ENCODE data around the gene HOXC13.

The HOXC13 gene

DNA sequence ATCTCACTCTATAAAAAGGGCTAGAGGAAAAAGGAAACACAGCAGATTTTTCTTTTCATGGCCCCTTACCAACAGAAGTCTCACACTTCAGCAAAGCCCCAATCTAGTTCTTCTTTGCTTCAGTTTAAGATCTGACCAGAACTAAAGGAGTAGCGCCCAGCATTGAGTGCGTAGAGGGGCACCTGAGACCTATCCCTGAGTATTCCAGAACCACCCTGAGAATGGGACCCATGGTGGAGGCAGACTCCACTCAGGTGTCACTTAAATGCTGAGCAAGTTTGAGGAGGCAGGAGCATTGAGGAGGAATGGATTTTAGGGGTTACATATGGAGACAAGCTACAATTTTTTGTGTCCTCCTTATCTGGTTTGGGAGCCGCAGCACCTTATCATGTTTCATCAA, 32.5 kb downstream of the HOXC13 start:
- no peak for FAIRE-seq

DNA sequence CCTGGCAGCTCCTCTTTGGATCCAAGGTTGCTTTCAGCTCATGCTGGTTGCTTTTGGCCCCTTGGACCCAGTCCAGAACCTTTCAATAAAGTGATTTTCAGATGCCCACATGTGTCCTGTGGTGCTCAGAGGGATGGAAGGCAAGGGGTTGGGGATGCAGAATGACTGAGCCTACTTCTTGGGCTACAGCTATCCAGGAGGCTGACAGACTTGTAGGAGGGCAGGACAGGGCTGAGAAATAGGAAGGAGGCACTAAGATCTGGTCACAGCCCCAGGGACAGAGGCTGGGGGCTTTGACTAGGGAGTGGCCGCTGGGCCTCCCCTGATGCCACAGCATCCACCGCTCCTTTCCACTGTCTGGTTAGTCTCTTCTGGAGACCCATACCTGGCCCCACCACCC, 33.1 kb downstream of the HOXC13 start:
- no peak for FAIRE-seq

DNA sequence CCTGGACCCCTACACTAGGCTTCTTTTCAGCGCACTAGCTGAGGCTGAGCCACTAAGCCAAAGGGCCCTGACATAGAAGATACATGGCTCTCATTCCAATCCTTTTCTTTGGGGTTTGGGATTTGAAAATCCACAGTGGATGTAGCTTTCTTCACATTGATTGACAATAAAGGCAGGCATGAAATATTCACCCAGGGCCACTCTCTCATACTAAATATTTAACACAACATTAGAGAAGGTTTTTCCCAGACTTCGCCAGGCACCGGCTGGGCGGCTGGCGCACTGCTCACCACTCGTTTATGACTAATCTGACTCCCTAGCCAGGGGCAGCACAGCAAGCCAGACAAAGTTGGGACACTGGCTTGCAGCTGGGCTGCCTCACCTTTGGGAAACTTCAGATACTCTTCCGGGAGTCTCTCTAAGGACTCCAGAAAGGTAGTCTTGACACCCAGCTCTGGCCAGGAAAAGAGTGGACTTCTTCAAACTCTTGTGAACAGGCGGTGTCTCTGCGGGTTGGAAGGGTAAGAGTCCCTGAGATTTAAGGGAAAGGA, 33.6 kb downstream of the HOXC13 start:
- FAIRE-seq, result no peak

DNA sequence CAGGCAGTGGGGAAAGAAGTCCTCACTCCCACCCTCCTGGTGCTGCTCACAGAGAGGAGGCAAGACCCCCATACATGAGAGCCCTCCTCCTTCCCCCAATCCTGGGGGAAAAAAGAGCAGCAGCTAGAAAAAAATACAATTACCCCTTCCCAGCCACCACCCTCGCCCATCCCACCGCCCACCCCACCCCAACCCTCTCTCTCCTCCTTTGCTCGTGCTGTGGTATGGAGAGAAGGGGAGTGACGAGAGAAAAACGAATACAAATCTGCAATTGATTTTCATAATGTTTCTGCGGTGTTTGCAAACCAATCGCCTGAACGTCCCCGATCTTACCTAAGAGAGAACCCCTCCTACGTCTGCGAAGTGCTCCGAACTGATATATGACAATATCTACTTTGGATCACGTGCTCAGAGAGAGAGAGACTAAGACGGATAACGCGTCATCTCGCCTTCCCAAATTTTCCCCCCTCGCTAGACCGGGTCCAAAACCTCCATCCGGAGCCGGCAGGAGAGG, 34.1 kb downstream of the HOXC13 start, which contains the start of gene HOXC11:
Gene HOXC11 (plus strand): TSS at position 405 of the 514 bp plus-strand sequence. CDS start 116 bp downstream, outside the sequence.
- FAIRE-seq, result no peak

DNA sequence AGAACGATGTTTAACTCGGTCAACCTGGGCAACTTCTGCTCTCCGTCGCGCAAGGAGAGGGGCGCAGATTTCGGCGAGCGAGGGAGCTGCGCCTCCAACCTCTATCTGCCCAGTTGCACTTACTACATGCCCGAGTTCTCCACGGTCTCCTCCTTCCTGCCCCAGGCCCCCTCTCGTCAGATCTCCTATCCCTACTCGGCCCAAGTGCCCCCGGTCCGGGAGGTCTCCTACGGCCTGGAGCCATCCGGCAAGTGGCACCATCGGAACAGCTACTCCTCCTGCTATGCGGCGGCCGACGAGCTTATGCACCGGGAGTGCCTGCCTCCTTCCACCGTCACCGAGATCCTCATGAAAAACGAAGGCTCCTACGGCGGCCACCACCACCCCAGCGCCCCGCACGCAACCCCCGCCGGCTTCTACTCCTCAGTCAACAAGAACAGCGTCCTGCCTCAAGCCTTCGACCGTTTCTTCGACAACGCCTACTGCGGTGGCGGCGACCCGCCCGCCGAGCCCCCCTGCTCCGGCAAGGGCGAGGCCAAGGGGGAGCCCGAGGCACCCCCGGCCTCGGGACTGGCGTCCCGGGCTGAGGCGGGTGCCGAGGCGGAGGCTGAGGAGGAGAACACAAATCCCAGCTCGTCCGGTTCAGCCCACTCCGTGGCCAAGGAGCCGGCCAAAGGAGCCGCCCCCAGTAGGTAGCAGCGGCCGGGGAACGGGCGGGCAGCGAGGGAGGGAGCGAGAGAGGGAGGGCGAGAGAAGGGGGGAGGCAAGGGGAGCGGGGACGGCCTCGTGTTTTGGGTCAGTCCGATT, 34.8 kb downstream of the HOXC13 start:
- no peak for FAIRE-seq

DNA sequence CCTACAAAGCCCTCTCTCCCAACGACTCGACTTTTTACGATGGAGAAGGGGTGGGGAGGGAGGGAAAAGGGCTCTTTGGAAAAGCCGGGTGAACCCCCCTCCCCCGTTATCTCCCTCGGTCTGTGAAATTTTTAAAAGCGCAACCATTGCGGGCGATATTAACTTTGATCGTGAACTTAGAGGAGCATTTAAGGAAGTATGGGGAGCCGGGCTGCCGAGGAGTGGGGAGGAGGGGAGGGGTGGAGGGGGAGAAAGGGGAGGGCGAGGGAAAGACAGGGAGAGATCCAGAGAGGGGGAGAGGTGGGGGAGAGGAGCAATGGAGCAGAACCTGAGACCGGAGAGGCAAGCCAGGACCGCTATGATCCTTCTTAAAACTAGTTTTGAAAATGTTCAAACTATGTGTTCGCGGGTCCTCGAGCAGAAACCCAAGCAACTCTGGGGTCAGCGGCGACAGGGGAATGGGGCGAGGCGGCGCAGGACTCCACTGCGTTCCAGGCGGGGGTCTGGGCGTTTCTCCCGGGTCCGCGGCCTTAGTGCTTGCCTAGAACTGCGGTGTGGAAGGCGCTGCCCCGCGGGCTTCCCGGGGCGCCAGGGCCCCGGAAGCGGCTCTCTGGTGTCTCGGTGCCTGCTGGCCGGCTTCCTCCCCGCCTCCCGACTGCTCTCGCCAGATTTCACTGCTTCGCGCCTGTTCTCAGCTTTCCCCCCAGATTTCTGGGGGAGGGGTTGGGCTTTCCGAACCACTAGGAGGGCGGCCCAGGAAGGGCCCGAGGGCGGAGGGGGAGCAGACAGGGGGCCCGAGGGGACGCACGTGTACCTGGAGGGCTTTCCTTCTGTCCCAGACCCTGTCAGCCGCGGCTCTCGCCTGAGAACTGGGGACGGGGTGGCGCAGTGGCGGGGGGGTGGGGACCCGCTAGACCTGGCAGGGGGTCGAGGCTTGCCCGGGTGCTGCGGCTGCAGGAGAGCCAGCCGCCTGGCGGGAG, 35.7 kb downstream of the HOXC13 start, which contains the start of gene HOTAIR:
Gene HOTAIR (minus strand): TSS at position 871 of the 980 bp plus-strand sequence.
- no peak for FAIRE-seq

DNA sequence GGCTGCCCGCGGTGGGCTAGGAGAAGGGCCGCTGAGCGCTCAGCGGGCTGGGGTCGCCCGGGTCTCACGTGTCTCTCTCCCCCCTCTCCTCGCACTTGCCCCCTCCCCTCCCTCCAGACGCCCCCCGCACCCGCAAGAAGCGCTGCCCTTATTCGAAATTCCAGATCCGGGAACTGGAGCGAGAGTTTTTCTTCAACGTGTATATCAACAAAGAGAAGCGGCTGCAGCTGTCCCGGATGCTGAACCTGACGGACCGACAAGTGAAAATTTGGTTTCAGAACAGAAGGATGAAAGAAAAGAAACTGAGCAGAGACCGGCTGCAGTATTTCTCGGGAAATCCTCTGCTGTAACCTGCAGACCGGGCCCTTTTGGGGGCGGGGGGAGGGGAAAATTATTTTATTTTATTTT, 36.4 kb downstream of the HOXC13 start:
- FAIRE-seq, result no peak

DNA sequence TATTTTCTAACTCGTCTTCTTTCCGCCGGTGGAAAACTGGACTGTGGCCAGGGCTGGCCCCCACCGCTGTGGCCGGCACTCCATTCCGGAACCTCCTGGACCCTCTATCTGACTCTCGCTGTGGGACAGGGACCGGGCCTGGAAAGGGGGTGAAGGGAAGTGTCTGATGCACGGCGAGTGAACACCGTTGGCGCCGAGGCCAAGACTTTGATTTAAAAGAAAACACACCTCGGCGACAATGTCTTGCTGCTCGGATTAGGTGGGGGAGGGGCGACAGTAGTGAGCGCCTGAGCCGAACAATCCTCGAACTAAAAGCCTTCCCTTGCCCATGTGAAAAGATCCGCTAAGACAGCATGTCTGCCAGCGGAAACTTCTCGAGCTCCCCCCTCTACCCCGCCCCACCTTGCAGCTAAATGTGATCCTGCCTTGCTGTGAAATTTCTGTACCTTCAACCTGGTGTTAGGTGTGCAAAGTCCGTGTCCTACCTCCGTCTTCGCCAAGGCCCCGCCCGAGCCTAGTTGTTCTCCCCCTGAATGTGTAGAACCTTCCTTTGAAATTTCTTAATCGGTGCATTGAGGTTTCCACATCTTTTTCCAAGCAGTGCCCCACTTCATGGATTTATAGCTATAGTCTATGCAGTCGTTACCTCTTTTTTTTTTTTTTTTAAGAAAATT, 37.0 kb downstream of the HOXC13 start:
- no peak for FAIRE-seq

DNA sequence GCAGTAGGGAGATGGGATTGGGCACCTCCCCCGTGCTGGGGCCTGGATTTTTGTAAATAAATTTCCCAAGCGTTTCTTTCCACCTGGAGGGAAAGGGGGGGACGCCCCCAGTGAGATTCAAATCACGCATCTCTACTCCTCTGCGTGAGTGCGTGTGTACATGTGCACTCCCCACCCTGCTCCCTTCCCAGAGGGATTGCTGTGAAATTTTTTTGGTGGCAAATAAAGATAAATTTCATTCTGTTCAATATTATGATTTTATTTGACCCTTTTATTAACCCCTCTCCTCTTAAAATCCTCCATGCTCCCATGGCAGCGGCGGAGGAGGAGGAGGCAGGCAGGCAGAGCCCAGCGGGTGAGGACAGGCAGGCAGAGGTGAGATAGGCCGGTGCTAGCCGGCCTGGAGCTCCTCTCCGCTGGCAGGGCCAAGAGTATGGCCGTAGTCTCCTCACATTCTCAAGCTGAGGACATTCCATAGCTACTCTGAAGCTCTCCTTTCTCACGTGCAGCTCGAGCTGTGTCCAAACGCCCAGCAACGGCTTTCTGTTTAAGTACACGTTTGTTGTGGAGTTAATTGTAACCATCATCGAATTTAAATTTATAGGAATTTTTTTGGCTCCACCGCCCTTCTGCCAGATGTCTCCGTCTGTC, 37.7 kb downstream of the HOXC13 start:
- peak; percentile 74 for FAIRE-seq

DNA sequence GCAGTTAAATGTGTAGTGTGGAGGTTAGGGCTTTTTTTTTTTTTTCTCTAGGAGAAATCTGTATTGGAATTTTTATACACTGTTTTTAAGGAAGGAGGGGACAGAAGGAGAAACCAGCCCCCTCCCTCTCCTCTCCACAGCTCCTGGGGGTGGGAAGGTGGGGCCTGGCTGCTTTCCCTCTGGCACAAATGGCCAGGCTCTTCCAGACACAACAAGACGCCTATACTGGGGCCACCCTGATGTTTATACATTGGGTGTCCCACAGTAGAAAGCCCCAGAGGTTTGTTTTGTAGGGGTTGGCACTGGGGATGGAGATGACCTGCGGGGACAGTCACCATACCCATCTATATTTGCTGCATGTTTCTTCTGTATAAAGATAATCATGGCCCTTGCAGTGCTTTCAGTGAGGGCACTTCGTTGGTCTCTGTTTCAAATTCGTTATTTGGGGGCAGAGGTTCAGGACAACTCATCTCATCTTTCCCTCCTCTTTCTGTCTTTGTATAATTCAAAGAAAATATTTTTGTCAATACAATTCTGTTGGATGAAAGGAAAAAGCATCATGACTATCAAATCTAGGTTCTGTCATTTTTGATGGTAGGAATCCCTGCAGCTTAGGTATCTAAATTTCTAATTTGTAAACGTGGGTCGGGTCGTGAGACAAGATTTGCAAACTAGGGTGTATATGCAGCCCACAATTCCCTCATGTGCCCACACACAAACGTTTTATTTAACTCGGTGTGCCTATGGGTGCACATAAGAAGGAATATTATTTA, 38.4 kb downstream of the HOXC13 start:
- no peak for FAIRE-seq

DNA sequence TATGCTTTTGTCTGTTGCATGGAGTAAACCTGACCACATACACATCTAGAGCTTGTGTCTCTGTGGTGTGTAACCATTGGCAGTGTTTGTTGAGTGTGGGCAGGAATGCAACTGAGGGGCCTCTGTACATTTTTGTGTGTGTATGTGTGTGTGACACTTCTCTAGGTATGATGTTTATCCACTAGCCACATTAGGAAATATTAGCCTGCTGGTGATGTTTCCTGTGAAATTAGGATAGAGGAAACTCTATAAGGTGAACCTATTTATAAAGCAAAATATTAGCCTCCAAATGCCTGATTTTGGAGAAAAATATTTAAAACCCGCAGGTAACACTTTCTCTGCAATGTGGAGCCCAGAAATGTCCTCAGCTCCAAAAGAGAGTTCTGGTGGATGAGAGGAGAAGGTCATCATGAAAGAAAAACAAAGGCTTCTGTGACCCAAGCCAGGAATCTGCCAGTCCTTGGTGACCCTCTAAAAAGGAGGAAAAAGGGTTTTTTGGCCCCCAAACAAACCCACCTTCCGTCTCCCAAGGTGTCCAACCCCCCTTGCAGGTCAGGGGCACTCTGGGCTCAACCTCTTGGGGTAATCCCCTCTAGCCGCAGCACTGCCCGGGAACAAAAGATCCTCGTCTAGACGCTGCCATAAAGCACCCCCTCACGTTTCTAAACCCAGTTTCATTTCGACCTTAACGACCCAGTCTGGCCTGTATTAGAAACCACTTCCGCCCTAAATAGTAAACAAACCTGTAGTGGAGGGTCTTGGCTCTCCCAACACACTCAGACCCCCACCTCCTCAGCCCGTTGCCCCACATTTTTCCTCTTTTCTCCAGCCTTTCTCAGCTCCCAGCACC, 39.2 kb downstream of the HOXC13 start:
- no peak for FAIRE-seq

DNA sequence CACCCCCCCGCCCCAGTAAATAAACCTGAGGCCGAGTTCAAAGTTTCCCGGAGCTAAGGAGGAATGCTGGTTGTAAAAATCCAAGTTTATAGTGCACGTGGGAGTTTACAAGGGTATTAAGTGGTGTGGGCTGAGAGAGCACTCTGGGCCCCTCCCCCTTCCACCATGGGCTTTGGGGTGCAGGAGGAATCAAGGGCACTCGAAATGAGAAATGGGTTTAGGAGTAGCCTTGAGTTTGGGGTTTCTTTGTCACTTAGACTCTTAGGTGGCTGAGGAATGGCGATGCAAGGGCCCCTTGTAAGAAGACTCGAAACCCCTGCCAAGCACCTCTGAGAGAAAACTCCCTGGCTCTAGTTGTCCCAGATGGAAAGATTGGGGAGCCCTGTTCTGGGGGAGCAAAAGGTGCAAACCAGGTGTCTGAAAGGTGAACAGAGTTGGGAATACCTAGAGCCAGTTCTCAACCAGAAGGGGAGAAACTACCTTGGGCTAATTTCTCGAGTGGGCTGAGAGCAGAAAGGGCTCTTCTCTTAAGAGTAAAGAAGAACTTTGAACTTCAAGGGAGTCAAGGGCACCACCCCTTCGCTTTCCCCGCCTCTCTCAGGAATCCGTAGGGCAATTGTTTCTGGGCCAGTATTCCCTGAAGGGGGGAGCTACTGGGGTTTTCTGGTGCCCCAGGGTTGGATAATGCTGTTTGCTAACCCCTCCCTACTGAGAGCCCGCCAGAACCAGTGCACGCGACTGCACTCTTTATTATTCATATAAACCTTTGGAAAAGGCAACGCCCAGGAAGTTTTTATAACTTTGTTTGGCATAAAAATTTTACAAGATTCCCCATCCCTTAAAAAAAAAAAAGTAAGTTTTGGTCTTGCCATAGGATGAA, 40.1 kb downstream of the HOXC13 start:
- peak; percentile 96 for FAIRE-seq

DNA sequence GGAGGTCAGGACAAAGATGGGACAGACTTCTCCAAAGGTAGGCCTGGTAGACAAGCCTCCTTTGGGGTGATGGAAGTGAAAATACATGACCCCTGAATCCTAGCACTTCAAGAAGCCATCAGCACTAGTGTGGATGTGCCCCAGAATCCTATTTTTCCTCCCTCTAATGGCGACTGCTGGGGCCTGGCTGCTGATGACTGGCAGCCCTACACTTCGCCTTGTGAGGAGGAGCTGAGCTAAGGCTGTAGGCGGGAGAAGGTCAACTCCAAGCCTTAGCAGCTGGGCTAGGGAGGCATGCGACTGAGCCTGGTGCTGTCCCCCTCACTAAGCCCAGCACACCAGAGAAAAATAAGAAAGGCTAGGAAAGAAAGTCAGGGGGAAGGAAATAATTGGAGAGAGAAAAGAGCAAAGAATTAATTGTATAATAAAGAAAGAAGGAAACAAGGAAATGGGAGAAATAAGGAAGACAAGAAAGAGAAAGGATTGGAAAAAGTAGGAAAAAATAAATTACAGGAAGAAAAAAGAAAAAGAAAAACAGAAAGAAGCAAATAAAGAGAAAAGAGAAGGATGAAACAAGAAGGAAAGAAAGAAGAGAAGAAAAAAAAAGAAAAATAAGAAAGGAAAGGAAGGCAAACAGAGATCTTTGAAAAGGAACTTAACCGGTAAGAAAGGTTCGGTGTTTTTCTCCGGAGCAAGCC, 41.6 kb downstream of the HOXC13 start:
- FAIRE-seq, result peak; percentile 87

DNA sequence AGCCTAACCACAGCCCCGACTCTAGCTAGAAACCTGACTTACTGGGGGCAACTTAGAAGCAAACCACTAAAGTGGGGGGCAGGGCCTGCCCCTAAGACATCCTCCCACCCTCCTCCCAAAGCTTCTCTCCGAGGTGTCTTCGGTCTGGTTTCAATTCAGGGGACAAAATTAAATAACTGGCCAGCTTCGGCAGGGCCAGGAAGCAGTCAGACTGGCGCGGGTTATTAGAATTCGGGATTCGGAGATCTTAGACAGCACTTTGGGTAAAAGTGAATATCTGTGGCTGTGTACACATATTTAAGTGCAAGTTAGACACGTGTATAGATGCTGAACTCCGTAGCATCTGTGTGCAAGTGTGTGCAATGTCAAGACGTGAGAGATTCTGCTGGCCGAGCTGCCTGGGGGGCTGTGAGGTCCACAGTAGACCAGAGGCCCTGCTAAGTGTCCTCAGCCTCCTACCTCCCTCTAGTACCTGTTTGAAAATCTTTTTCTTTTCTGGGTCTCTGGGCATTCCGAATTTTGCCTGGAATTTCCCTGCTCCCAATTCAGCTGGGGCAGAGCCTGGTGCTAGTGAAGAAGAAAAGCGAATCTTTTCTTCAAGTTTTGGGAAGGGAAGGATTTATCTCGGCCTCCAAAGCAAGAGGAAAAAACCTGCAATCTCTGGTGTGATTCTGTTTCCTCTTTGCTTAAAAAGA, 42.3 kb downstream of the HOXC13 start:
- no peak for FAIRE-seq

DNA sequence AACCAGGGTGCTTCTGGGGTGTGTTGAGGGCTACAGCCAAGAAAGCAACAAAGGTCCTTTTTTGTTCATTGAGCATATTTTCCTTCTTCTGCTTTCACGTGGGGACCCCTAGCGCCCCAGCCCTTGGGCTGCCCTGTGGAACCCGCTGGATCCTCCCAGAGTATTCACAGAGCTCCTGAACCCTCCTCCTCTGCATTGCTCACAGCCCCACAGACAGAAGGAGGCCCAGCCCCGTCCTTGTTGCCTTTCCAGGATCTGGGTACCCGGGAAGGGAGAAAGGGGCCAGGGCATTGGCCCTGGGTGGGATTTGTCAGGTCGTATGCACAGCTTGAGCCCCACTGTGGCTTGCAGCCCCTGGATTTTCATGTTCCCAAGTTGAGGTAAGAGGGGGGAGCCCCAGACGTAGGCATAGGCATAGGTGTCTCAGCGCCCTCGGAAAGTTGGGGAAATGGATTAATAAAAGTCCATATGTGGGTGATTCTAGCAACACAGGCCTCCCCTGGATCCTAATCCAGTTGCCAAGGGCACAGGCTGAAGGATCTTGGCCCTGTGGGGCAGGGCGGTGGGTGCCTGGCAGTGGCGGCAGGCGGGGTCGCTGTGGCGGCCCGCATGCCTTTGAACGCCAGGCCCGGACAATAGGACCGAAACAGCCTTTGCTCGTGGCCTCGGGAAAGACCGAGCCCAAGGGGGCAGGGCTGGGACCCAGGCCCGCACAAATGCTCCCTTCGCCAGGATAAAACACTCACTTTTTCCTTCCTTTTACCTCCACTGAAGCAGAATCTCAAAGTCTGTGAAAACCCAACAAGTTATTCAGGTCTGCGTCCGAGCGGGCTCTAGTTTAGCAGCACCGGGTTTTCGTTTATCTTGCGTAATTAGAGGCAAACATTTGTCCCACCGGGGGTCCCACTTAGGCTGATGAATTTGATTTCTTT, 43.3 kb downstream of the HOXC13 start:
- FAIRE-seq, result peak; percentile 91
